Mucosa of rectum (tissue), 2 donors: ENCODE measurements around the gene TNFRSF19.

ENCODE experiments used
- H3K27ac ChIP-seq, 2 donors: one replicate each; pipeline ENCODE4 v1.7.0; 2013; ENCODE audit warnings: inconsistent platforms in 2 of 2, low read depth in 2 of 2, low read length in 2 of 2
- H3K27me3 ChIP-seq, 2 donors: one replicate each; pipeline ENCODE4 v1.7.0; 2013; ENCODE audit warnings: low read length in 2 of 2; ENCODE audit not compliant: control insufficient read depth in 2 of 2, insufficient read depth in 2 of 2
- H3K36me3 ChIP-seq, 2 donors: one replicate each; pipeline ENCODE4 v1.7.0; 2013; ENCODE audit warnings: low read length in 2 of 2; ENCODE audit not compliant: control insufficient read depth in 2 of 2, insufficient read depth in 2 of 2
- H3K4me1 ChIP-seq, 2 donors: one replicate each; pipeline ENCODE4 v1.7.0; 2013; ENCODE audit warnings: low read length in 2 of 2, mild to moderate bottlenecking in 1 of 2; ENCODE audit not compliant: control insufficient read depth in 2 of 2, insufficient read depth in 2 of 2
- H3K4me3 ChIP-seq, 2 donors: one replicate each; pipeline ENCODE4 v1.7.0; 2013; ENCODE audit warnings: low read length in 2 of 2
- H3K9ac ChIP-seq, 2 donors: one replicate each; pipeline ENCODE4 v1.7.0; 2013; ENCODE audit warnings: low read length in 2 of 2, low read depth in 1 of 2, mild to moderate bottlenecking in 1 of 2
- H3K9me3 ChIP-seq, 2 donors: one replicate each; pipeline ENCODE4 v1.7.0; 2013; ENCODE audit warnings: low read length in 2 of 2; ENCODE audit not compliant: control insufficient read depth in 2 of 2
- donor health status: healthy.
- donor health status: Normal muscosa, but diverticular disease.

The TNFRSF19 gene

GRCh38 chr13:23707674-23708073 is 137.5 kb downstream of the TNFRSF19 start:
- no peaks in the 10 kb centered on the region for H3K36me3 ChIP-seq
- H3K9me3 ChIP-seq = no peaks in the 10 kb centered on the region
- no peaks in the 10 kb centered on the region for H3K27me3 ChIP-seq
- no peak overlapping the region for H3K4me3 ChIP-seq
- H3K27ac ChIP-seq = no peak overlapping the region
- H3K9ac ChIP-seq = no peak overlapping the region
- no peaks in the 10 kb centered on the region for H3K4me1 ChIP-seq

GRCh38 chr13:23709536-23709935 is 139.3 kb downstream of the TNFRSF19 start:
- Histone ChIP-seq H3K9ac (no peak overlapping the region), H3K27ac (no peak overlapping the region), H3K27me3 (no peaks in the 10 kb centered on the region), H3K36me3 (no peaks in the 10 kb centered on the region), H3K4me1 (no peaks in the 10 kb centered on the region), H3K9me3 (no peaks in the 10 kb centered on the region), H3K4me3 (no peak overlapping the region)

GRCh38 chr13:23710366-23710765 is 140.2 kb downstream of the TNFRSF19 start:
- H3K9me3 ChIP-seq = no peaks in the 10 kb centered on the region
- no peak overlapping the region for H3K27ac ChIP-seq
- H3K4me1 ChIP-seq = no peaks in the 10 kb centered on the region
- H3K9ac ChIP-seq = no peak overlapping the region
- H3K36me3 ChIP-seq = no peaks in the 10 kb centered on the region
- H3K4me3 ChIP-seq = no peak overlapping the region
- no peaks in the 10 kb centered on the region for H3K27me3 ChIP-seq

GRCh38 chr13:23711355-23711754 is 141.1 kb downstream of the TNFRSF19 start:
- Histone ChIP-seq H3K4me3 (no peak overlapping the region), H3K4me1 (no peaks in the 10 kb centered on the region), H3K36me3 (no peaks in the 10 kb centered on the region), H3K27me3 (no peaks in the 10 kb centered on the region), H3K9me3 (no peaks in the 10 kb centered on the region), H3K9ac (no peak overlapping the region), H3K27ac (no peak overlapping the region)

DNA sequence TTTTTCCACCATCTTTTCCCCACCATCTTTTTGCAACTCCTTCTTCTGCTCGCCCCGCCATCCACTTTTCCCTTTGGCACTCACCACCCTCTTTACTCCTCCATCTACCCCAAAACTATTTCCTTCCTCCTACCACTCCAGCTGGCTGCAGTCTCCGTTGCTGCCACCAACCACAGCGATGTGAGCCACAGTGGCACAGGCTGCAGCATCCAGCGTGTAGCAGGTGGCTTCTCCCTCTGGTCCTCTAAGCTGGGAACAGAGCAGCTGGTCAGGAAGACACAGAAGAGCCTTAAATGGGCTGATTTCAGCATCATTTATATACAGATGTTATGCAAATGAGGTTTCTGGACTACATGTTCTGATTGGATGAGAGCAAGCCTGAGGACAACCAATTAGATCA is 144.5 kb downstream of the TNFRSF19 start:
- Histone ChIP-seq H3K9me3 (no peaks in the 10 kb centered on the region), H3K9ac (no peak overlapping the region), H3K4me3 (no peak overlapping the region), H3K36me3 (no peaks in the 10 kb centered on the region), H3K4me1 (no peaks in the 10 kb centered on the region), H3K27ac (no peak overlapping the region), H3K27me3 (no peaks in the 10 kb centered on the region)

DNA sequence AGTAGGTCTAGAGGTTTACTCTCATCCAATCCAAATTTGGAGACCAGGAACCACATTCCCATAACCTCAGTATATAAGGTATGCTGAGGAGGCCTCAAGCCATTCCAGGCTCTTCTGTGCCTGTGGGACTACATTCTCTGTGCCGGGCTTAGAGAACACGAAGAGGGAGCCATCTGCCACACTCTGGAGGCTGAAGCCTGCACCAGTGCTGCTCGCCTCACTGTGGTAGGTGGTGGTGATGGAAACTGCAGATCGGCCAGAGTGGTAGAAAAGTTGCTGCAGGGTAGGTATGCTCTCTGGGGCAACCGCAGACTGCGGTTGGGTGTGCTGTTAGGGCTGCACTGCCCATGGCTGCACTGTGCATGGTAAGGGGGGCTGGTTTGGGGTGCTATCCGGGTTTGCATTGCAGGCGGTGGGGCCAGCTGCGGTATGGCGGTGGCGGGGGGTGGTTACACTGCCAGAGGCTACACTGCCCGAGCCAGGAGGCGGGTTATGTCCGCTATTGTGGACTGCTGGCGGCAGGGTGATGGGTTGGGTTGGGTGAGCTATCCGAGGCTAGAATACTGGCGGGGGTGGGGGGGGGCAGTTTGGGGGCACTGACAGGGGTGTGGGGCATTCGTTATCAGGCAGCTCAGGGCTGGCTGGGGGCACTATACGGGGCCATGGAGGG is 145.0 kb downstream of the TNFRSF19 start:
- H3K4me1 ChIP-seq = no peaks in the 10 kb centered on the region
- no peak overlapping the region for H3K27ac ChIP-seq
- no peaks in the 10 kb centered on the region for H3K36me3 ChIP-seq
- H3K4me3 ChIP-seq = no peak overlapping the region
- H3K9ac ChIP-seq = no peak overlapping the region
- no peaks in the 10 kb centered on the region for H3K27me3 ChIP-seq
- no peaks in the 10 kb centered on the region for H3K9me3 ChIP-seq

DNA sequence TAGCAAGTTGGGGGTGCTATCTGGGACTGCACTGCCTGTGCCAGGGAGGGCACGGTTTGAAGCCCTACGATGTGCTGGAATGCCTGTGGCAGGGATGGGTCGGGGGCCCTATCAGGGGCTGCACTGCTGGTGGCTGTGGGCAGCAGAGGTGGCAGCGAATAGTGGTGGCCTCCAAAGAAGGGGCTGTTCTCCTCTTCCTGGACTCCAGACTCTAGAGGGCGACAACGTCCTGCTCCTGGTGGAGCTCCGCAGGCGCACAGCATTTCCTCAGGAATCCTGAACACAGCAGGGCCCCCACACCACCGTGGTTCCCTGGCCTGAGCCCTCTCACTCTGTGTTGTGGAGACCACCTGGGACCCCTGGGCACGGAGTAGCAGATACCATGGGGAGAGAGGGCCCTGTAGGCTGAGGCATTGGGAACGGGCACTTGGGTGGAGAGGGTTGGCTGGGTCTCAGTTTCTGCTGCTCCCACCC is 145.6 kb downstream of the TNFRSF19 start:
- Histone ChIP-seq H3K4me3 (no peak overlapping the region), H3K36me3 (no peaks in the 10 kb centered on the region), H3K9ac (no peak overlapping the region)

DNA sequence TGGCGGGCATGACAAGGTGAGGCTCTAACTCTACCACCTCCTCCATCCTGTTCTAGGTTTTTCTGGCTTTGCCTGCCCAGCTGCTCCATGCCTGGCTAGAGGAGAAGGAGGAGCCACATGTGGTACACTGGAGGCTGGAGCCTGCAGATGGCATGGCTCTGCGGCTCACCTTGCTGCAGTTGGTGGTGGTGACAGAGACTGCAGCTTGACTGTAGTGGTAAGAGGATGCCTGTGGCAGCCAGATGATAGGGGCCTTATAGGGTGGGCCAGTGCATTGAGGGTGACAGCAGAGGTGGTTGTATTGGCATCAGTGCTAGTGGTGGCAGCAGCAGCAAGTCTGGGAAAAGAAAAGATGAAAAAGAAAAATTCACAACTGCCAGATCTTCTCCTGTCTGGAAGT is 146.2 kb downstream of the TNFRSF19 start:
- no peaks in the 10 kb centered on the region for H3K9me3 ChIP-seq
- H3K4me3 ChIP-seq = no peak overlapping the region
- no peaks in the 10 kb centered on the region for H3K36me3 ChIP-seq
- H3K27me3 ChIP-seq = no peaks in the 10 kb centered on the region
- no peaks in the 10 kb centered on the region for H3K4me1 ChIP-seq
- H3K9ac ChIP-seq = no peak overlapping the region
- H3K27ac ChIP-seq = no peak overlapping the region

More for the DNA sequence above, 145.6 kb downstream of the TNFRSF19 start:
- Histone ChIP-seq H3K9me3 (no peaks in the 10 kb centered on the region), H3K4me1 (no peaks in the 10 kb centered on the region), H3K27ac (no peak overlapping the region), H3K27me3 (no peaks in the 10 kb centered on the region)

DNA sequence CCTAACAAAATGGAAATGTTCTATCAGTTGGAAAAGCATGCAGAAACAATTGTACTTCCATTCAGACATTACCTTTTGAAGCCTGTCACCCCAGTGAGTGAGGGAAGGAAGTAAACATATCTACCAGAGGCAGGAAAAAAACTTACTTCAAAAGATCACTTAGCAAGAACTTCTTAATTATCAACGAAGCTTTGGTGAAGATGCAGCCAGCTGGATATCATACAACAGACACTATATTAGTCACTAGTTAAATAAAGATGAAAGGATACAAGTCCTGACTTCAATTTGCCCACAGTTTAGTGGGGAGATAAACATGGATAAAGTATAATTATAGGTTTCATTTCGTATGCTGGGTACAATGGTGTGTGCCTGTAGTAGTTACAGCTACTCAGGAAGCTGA is 148.8 kb downstream of the TNFRSF19 start:
- Histone ChIP-seq H3K9me3 (no peaks in the 10 kb centered on the region), H3K36me3 (no peaks in the 10 kb centered on the region), H3K27ac (no peak overlapping the region), H3K27me3 (no peaks in the 10 kb centered on the region), H3K4me1 (peaks cover 0 to 3% of the 10 kb centered on the region in 2 donors), H3K4me3 (no peak overlapping the region), H3K9ac (no peak overlapping the region)

GRCh38 chr13:23722726-23723453 is 152.7 kb downstream of the TNFRSF19 start:
- Histone ChIP-seq H3K27me3 (no peaks in the 10 kb centered on the region), H3K9ac (no peak overlapping the region), H3K9me3 (no peaks in the 10 kb centered on the region), H3K27ac (no peak overlapping the region), H3K4me3 (no peak overlapping the region), H3K4me1 (peaks cover 0 to 3% of the 10 kb centered on the region in 2 donors), H3K36me3 (no peaks in the 10 kb centered on the region)
